HG02840 (cell line): Measurements from ENCODE around the gene AMN.

Experiments
- ATAC-seq: cut with Tn5 transposase; IDR thresholded peaks from one replicate; pipeline ENCODE4 v1.9.1; 2021; ENCODE audit warnings: mild to moderate bottlenecking, moderate library complexity, moderate number of reproducible peaks; ENCODE audit not compliant: unreplicated experiment, low FRiP score

The AMN gene

GRCh38 chr14:102911541-102911951, 10.9 kb upstream of the AMN start:
- ATAC-seq = no peak

DNA sequence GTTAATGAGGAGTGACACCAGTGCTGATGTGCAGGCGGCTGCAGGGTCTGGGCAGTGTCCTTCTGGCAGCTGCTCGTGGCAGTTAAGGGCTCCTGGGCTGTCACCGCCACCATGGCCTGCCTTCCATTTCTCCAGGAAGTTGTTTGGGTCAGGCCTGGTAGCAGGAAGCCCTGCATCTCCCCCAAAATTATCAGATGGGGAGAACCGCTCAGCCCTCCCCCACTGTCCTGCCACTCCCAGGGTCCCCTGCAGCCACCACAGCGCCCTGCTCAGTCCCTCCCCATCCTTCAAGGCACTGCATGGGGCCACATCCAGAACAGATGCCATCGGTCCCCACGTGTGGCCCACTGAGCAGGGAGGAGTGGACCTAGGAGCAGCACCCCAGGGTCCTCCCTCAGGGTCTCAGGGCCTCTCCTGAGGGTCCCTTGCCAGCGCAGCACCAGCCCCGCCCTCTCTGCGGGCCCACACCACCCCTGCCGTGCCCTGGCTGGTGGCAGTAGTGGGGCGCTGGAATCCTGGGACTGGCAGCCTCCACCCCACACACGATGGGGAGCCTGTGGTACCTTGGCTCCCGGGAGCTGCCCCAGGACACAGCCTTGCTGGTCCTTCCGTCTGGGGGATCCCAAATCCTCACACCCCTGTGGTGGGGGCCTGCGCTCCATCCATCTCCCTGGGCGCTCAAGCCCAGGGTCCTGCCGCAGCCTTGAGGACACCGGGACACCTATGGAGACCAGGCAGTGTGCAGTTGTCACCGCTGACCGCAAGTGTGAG, 10.3 kb upstream of the AMN start:
- no peak for ATAC-seq

GRCh38 chr14:102913341-102914211, 8.9 kb upstream of the AMN start:
- no peak for ATAC-seq

DNA sequence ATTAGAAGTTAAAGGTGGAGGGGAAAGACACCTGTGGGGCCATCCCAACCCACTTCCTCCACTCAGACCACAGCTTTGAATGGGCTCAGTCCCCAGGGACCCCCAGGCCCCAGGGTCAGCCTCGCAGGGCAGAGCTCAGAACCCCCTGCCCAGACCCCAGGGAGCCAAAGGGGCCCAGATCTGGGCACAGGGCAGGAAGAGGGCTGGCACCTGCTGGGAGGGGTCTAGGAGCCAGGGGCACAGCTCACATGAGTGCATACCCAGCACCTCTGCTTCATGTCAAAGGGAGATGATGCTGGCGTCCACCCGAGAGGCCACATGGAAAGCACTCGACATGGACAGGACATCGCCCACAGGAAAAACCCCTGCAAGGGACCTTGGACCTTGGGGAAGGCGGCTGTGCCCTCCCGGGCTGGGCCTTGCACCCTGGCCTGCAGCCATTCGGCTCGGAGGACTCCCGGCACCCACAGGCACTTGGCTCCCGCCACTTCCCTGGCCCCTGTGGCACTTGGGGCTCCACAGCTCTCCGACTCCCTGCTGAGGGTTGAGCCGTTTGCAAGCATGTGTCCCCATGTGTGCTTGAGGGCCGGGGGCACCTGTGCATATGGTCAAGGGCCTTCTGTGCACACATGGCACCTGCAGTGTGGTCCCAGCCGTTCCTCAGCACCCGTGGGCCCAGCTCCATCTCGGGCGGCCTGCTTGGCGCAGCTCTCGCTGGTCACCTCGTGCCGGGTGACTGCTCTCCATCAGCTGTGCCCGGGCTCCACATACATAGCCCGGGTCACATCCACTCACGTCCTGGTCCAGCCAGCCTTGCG, 7.8 kb upstream of the AMN start:
- no peak for ATAC-seq

DNA sequence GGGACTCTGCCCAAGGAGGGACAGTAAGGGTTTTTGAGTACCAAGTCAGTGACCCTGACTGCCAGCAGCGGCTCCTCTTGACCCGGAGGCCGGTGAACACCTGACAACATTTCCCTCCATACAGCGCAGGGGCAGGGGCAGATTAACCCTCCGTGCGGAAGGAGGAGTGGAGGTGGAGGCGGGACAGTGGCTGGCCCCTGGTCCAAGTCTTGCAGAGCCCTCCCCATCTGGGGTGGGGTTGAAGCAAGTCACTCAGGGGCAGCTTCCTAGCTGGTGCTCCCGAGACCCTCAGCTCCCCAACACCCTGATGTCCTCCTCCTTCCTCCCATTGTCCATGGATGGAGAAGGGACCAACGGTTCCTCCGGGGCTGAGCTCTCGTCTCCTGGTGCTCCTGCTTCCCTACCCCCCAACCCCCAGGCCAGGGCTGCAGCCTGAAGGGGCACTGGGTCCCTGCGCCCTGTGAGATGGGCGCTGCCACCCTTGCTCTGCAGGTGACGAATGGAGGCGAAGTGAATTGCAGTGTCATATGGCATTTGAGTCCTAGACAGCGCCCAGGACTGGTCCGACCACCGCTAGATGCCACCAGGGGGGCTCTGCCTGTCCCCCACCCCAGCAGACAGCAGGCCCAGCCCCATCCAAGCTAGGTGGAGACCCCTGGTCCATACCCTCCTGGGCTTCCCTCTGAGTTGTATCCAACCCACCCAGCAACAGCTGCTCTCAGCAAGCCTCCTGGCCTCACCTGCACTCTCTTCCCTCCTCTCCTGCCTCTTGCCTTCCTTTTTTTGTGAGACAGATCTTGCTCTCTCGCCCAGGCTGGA, 7.0 kb upstream of the AMN start:
- ATAC-seq = no peak

DNA sequence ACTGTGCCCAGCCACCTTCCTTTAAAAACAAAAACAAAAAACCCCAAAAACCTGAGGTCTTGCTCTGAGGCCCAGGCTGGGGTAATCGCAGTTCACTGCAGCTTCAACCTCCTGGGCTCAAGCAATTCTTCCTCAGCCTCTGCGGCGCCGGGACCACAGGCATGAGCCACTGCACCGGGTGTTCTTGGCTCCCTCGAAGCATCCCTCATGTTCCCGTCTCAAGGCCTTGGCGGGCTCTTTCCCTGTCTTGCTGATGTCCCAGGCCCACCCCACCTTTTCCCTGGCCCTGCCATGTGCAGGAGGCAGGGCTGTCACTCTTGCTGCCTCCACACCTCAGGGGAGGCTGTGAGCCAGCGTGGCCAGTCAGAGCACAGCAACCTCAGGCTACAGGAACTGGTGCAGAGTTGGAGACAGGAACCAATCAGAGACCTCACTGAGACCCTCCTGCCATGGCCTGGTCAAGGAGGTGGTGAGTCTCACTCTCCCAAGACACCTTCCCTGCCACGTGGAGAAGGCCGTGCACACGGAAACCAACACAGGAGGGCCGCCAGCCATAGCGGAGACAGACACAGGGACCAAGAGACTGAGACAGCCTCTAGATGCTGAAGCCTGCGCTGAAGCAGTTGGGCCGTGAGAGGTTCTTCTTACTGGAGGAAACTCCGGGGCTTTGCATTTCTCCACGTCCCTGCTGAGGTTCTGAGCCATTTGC, 6.0 kb upstream of the AMN start:
- ATAC-seq = no peak

GRCh38 chr14:102917056-102917385, 5.4 kb upstream of the AMN start:
- ATAC-seq = no peak

- no peak for ATAC-seq
These were observed 4.8 kb upstream of the AMN start for GRCh38 chr14:102917469-102918211.

DNA sequence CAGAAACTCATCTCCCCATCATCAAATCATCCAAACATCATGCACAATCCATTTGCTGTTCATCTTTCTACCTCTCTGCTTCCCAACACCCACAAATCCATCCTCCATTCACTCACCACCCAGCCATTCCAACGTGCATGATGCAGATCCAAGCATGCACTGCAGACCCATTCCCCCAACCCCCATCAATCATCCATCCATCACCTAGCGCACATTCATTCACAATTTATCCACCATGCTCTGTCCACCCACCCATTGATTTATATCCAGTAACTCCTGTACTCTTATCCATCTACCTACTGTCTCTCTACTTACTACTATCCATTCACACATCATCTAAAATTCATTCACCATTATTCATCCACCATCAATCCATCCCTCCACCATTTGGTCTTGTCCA, 4.0 kb upstream of the AMN start:
- ATAC-seq = no peak

- ATAC-seq = no peak
These were observed 2.0 kb upstream of the AMN start for GRCh38 chr14:102920273-102920997.

- no peak for ATAC-seq
These were observed 1.5 kb upstream of the AMN start for GRCh38 chr14:102920998-102921304.

GRCh38 chr14:102923201-102923924, 900 bp downstream of the AMN start:
- ATAC-seq = no peak

DNA sequence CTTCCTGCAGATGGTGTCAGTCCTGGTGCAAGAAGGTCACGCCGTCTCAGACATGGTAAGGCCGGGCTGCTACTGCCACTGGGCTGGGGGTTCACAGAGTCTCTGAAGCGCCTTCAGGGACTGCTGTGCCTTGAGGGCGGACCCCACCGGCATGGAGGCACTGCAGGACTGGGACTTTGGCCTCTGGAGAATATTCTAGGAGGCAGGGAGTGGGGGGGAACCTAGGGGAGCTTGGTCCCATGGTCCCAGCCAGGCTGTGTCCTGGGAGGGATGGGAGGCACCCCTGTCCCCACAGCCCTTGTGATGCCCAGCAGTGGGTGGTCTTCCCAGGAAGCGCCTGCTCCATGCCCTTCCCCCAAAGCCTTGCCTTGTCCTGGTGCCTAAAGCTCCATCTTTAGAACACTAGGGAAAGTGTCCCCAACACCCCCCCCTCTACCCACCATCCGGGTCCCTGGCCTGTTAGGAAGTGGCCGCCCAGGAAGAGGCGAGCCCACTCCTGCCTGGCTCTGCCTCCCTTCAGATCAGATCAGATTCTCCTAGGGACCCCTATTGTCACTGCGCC, 1.5 kb downstream of the AMN start:
- no peak for ATAC-seq

GRCh38 chr14:102924632-102925588, 2.4 kb downstream of the AMN start:
- no peak for ATAC-seq

- ATAC-seq = no peak
These were observed 3.2 kb downstream of the AMN start for GRCh38 chr14:102925646-102926045.

DNA sequence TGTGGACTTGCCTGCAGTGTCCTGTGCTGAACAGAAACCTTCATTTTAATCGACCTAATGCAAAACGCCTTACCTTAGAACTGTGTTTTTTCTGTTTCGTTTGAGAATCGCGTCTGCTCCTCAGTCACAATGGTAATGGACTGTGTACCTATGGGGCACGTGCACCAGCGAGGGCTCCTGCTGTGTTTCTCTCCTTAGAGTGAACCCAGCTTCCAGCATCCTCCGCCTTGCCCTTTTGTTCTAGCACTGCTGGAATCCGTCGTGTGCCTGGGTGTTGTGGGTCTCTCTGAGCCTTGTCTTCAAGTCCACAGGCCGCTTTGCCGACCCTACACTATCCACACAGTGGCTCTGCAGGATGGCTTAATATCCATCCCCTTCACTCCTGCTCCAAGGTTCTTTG, 3.6 kb downstream of the AMN start:
- ATAC-seq = no peak
